LNCaP clone FGC (cell line): ENCODE data around the gene TFB1M.

Source experiments
- DNase-seq: peaks from one replicate; pipeline ENCODE4 v3.0.0-alpha.2; 2011; ENCODE audit warnings: low read depth
- H3K4me3 ChIP-seq: 2 replicates; pipeline ENCODE4 v1.5.1; 2011; ENCODE audit warnings: mild to moderate bottlenecking, low read depth, low read length, control low read depth
- TF ChIP-seq, protein P1 (sequence below): IDR thresholded peaks from 2 replicates; pipeline ENCODE4 v1.5.1; 2012; ENCODE audit warnings: mild to moderate bottlenecking; ENCODE audit not compliant: control insufficient read depth, insufficient read depth; ENCODE audit errors: extremely low read depth

TFB1M gene

DNA sequence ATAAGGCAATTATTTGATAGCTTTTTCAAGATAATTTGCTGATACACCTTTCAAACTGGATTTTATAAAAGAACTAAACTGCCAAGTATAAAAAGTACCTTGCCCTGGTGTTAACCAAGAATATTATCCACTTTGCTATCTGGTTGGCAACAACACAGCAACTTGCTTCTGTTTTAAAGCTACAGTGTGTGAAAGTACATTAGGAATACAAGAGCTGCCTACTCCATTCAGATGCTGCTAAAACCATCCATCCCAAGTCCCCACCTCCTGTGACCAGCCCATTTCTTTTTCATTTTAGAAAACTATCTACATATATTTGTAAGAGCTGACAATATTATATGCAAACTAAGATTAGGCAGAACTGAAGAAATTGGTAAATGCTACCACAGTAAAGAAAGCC lies 37.6 kb downstream of the TFB1M start:
- TF ChIP-seq, protein P1, sequence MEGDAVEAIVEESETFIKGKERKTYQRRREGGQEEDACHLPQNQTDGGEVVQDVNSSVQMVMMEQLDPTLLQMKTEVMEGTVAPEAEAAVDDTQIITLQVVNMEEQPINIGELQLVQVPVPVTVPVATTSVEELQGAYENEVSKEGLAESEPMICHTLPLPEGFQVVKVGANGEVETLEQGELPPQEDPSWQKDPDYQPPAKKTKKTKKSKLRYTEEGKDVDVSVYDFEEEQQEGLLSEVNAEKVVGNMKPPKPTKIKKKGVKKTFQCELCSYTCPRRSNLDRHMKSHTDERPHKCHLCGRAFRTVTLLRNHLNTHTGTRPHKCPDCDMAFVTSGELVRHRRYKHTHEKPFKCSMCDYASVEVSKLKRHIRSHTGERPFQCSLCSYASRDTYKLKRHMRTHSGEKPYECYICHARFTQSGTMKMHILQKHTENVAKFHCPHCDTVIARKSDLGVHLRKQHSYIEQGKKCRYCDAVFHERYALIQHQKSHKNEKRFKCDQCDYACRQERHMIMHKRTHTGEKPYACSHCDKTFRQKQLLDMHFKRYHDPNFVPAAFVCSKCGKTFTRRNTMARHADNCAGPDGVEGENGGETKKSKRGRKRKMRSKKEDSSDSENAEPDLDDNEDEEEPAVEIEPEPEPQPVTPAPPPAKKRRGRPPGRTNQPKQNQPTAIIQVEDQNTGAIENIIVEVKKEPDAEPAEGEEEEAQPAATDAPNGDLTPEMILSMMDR = no peak
- no peak for DNase-seq
- H3K4me3 ChIP-seq = no peak overlapping the region

DNA sequence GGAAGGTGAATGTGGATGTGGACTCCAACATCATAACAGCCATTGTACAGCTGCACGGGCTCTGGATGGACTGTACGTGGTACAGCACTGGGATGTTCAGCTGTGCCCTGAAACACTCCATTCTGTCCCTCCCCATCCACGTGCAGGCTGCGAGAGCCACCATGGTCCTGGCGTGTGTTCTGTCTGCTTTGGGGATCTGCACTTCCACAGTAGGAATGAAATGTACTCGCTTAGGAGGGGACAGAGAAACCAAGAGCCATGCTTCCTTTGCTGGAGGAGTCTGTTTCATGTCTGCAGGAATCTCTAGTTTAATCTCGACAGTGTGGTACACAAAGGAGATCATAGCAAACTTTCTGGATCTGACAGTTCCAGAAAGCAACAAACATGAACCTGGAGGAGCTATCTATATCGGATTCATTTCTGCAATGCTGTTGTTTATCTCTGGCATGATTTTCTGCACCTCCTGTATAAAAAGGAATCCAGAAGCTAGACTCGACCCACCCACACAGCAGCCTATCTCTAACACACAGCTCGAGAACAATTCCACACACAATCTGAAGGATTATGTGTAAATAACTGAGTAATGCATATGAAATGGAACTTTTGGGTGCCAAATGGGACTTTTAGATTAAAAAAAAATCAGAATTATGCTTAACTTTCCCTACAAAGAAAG lies 38.3 kb downstream of the TFB1M start:
- no peak for DNase-seq
- H3K4me3 ChIP-seq = no peak overlapping the region
- TF ChIP-seq, protein P1 = no peak

DNA sequence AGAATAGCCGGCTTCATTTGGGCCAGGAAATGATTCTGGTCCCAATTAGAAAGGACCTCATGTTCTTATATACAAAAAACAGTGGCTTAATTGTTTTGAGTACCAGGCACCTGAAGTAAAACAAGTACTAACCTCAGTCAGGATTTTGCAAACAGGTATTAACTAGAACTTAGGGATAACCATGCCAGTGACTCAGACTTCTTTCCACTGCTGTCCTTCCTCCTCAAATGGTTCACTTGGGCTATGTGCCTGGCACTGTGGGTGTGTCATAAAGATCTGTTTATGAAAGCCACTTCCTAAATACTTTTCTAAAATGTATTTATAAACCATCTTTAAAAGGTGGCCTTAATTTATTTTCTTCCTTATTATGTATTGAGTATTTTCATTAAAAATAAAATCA lies 39.8 kb downstream of the TFB1M start:
- DNase-seq = no peak
- TF ChIP-seq, protein P1 = no peak
- H3K4me3 ChIP-seq = no peak overlapping the region

DNA sequence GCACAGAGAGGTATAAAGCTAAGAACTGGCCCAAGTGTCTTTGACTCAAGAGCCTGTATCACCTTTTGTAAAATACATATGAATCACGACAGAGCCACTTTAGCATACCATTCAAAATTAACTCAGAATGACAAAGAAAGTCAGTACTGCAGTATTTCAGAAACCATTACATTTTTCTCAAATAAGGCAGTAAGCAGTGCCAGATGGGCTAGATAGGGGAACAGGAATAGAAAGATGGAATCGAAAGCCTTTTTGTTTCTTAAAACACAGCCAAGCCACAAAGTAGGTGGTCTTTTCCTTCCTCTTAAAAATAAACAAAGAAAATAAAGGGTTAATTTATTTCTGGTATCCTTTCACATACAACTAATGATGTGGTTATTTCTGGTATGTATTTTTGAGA lies 40.2 kb downstream of the TFB1M start:
- no peak for DNase-seq
- no peak overlapping the region for H3K4me3 ChIP-seq
- TF ChIP-seq, protein P1 = no peak

DNA sequence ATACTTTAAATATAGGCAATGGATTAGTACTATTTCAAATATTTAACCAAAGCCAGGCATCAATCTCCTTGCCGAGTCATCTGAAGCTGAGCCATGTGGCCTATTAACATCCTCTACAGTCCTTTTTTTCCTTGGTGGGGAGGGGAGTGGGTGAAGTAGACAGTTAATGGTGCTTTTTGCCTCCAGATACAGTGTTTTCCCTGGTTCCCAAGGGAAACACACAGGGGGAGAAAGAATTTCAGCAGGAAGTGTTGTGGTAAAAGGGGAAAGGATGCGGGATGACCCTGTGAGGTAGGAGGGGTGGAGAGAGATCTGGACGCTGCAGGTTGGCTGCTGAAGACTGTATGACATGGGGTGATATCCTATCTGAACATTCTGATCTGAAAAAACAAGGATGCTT lies 40.9 kb downstream of the TFB1M start:
- H3K4me3 ChIP-seq = no peak overlapping the region
- DNase-seq = no peak
- TF ChIP-seq, protein P1 = no peak

DNA sequence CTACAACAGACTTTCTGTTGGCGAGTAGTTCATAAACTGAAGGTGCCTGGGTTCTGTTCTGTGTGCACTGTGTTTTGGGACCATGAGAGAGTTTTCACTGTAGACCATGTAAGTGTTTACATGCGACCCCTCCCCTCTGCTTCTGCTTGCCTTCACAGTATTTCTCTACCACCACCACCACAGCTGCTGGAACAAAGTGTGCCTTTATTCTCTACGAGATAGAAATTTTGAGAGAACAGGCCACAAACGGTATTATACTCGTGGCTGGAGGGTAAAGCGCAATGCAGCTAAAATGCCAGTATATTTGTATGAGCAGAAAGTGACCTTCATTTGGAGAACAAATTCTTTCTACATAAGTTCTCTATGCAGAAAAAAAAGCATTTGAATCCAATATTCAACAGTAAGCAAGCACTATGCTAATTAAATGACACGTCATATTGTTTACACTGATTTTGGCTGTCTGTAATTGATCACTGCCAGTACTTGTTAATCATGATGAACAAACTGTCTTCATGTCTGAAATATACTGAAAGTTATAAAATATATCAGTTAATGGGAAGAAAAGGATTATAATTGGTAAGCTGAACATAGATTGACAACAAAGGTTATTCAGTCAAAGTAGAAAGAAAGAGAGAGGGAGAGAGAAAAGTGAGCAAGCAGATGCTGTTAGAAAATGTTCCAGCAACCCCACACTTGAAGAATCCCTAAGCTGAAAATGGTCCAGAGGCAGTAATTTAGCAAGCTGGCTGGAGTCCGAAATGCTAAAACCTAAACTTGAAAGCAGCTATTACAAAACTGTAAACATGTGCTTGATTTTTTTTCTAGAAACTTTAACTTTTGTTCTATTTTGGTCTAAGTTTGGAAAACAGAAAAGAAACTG lies 41.7 kb downstream of the TFB1M start:
- no peak for DNase-seq
- TF ChIP-seq, protein P1 = no peak
- H3K4me3 ChIP-seq = no peak overlapping the region

DNA sequence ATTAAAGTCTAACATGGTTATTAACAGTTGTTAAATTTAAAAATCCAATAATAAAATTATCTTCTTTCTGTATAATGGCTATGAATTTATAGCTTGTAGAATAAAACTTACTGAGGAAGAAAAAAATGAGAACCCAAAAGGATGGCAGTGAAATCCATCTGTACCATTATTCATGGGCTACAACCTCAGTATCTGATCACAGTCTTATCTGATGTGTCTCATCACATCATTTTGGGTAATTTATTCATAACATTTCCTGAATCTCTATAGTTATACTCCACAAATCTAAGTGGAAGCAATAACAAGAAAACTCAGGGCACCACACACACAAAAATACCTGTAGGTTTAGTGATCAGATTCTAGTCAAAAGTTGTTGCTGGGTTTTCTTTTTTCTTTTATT lies 43.1 kb downstream of the TFB1M start:
- no peak for DNase-seq
- TF ChIP-seq, protein P1 = no peak
- no peak overlapping the region for H3K4me3 ChIP-seq
